HG03280 (cell line): ENCODE results near the gene PTPRD.

ENCODE experiments used
- ATAC-seq: cut with Tn5 transposase; IDR thresholded peaks from one replicate; pipeline ENCODE4 v1.9.1; 2021; ENCODE audit warnings: mild to moderate bottlenecking, moderate library complexity; ENCODE audit not compliant: unreplicated experiment

Gene PTPRD

DNA sequence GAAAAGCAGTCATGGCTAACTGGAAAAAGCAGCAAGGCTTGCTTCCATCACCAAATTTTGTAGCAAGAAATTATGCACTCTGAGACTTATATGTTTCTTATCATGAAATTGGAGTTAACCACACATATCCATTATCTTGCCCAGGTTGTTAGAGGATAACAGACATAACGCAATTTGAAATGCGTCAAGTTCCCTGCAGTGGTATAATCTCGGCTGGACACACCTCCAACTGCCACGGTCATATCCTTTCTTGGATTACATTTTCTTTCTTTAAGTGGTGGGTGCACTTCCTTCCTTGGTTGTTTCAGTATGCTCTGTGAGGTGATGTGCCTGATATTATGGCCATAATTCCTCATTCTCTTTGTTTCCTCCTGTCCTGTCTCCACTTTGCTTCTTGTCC, 2118.2 kb downstream of the PTPRD start:
- ATAC-seq = no peak

GRCh38 chr9:8492679-8493078, 2120.1 kb downstream of the PTPRD start:
- ATAC-seq = no peak

- no peak for ATAC-seq
These were observed 2120.8 kb downstream of the PTPRD start for GRCh38 chr9:8492024-8492423.

DNA sequence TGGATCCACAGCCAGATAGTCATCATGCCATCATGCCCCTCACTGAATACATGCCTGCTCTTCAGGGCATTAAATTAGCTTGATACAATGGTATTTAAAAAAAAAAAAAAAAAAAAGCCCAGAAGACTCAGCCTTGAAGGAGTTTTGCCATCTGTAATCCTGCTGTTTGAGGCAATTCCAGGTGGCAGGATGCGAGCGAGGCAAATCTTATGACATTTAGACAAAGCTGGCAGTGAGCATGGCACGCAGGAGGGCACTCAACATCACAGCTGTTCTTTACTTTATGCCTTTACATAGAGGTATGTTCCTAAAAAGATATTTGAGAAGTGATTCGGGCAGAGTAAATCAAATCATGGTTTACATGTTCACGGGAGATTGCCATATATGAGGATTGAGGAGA, 2121.2 kb downstream of the PTPRD start:
- ATAC-seq = no peak

GRCh38 chr9:8489835-8490234, 2123.0 kb downstream of the PTPRD start:
- no peak for ATAC-seq

GRCh38 chr9:8486095-8486494, 2126.7 kb downstream of the PTPRD start:
- no peak for ATAC-seq

- ATAC-seq = no peak
These were observed 2128.1 kb downstream of the PTPRD start for GRCh38 chr9:8484597-8485191.

DNA sequence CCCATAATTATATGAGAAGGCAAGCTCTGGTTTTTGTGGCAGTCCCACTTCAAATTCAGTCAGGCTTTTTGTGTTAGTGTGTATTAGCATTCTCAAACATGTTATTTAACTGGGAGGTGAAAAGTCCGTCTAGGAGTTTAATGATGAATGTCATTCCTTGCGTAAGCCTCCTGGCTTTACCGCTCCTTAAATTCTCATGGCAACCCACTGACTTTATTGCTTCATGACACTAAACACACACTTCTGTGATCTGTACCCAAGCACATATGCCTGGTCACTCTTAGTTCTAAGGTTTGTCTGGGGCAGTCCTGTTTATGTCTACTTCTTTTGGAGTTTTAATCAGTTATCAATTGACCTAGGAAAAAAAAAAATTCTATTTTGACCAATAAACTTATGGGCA, 2135.4 kb downstream of the PTPRD start:
- ATAC-seq = no peak

GRCh38 chr9:8474937-8475336, 2137.9 kb downstream of the PTPRD start:
- no peak for ATAC-seq

GRCh38 chr9:8473244-8474020, 2139.4 kb downstream of the PTPRD start:
- ATAC-seq = no peak

- ATAC-seq = no peak
These were observed 2144.7 kb downstream of the PTPRD start for GRCh38 chr9:8468045-8468637.

GRCh38 chr9:8457816-8458215, 2155.0 kb downstream of the PTPRD start:
- ATAC-seq = no peak

DNA sequence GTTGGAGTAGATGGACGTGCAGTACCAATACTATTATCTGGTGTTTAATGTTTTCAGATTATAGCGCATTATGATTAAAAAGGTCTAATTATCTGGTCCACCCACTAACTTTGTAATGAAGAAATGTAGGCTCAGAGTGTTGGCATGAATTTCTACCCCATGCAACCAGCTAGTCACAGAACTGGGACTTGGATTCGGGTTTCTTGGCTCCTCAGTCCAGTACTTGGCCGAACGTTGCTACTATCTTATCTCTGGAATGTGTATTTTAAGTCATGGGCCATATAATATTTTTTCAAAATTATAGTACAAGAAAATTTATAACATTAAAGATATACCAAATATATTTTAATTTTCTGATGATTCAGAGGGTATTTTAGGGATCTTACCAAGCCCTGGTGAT, 2155.7 kb downstream of the PTPRD start:
- no peak for ATAC-seq

- no peak for ATAC-seq
These were observed 2156.5 kb downstream of the PTPRD start for GRCh38 chr9:8456344-8456743.

DNA sequence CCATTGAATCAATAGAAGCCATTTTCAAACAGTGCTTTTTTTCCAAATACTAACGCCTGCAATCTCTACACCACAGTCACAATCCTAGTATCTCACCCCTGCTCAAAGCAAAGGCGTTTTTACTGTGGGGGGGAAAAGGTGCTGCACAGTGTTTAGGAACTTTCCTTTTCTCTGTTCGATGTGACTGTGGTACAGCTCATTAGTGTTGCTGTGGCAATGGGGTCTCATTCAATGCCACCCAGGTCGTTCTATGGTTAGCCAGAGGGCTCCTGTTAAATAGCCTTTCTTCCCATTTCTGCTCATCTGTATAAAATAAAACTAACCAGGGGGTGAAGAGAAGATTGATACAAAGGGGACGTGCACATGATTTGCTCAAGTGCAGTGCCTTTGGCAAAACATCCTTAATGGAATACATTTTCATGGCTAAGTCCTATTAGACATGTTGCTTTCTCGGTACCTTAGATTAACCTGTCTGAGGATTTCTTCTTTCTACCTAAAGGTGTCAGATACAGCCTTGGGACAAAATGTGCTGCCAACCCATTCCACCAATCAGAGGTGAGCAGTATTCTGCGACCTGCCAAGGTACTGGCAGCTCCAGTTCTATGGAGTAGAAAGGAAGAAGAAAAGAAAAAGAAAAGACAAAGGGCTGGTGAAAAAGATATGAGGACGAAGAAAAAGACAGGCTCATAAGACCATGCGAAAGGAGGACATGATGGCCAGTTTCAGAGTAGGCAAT, 2161.8 kb downstream of the PTPRD start:
- no peak for ATAC-seq

- no peak for ATAC-seq
These were observed 2164.6 kb downstream of the PTPRD start for GRCh38 chr9:8448226-8448625.

- ATAC-seq = no peak
These were observed 2165.2 kb downstream of the PTPRD start for GRCh38 chr9:8447601-8448000.

DNA sequence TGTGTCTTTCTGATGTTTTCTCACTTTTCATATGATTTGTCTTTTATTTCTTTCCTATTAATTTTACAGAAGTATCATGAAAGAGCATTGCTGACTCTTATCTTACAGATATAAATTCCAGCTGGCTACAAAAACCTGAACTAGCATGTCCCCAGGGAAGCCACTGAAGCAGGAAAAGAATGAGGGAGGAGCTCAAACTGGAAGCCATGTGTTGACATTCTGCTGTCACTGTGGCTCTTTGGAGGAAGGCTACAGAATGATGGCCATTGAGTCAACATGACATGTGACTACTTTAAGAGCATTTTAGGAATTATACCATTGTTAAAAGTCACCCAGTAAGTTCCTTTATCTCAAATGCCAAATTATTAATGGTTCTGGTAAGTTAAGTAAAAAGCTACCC, 2174.9 kb downstream of the PTPRD start:
- ATAC-seq = no peak

DNA sequence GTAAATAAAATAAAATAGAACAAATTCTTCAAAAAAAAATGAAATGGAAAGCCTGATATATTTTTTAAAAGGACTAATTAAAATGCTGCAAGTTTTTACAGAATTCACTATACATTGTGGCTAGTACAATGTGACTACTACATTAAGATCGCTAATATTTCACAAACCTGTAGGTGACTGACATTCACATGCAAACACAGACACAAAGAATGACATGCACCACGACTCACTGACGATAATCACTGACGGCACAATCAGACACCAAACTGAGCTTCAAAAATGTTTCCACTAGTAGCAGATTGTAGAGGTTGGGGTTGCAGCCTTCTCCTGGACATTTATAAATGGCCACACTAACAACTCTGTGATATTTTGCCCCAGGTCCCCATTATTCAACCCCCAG, 2175.5 kb downstream of the PTPRD start:
- ATAC-seq = no peak

DNA sequence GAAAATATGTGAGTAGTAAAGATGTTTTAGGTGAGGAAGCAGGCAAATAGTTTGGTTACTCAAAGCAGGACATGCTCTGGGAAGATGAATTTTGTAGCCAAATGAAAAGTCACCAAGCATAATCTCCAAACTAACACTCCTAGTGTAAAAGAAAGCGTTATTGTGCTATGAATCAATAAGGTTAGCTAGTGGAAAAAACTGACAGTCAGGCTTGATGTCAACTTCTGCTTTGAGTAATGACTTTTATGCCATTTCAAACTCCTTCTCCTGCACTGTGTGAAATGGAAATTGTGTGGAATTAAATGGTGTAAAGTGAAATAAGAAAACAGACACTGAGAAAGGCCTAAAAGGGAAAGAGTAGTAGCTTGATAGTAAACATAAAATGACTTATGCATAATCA, 2176.0 kb downstream of the PTPRD start:
- ATAC-seq = no peak

DNA sequence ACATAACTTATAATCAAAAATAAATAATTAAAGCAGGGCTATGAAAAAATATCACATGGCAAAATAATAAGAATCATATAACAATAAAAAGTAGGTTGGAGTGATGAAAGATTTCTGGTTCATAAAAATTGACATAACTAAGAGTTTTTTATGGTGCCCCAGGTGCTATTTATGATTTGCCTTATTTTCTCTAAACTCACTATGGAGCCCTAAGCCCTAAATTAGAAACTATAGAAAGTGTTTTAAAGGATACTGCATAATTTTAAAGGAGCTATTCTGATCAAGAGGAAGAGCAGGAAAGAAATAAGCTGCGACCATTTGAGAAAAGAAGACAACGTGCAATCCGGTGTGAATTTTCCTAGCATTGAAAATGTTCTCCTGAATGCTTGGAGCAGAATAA, 2178.2 kb downstream of the PTPRD start:
- no peak for ATAC-seq

DNA sequence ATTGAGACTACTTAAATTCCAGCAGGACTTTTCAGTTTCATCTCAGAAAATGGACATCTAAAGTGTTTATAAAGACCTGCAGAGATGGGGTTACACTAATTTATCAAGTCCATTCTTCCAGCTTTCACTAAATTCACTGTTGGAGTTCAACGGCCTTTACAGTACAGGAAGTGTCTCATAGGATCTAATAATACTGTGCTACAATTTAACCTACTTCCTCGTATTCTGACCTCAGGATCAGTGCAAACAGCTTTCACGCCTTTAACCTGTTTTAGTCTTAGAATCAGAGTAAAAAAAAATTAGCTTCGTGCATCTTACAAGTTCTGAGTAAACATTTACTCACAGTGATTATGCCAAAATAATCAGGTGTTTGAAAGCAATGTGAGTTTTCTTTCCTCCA, 2180.6 kb downstream of the PTPRD start:
- ATAC-seq = no peak
